LNCAP (cell line): Measurements from ENCODE around the gene ADAD2.

Experiments used
- TF ChIP-seq, protein P1 (sequence below): fragments of 450-650 bp; IDR thresholded peaks from 2 replicates; pipeline ENCODE4 v1.5.1; 2017; ENCODE audit warnings: mild to moderate bottlenecking

The ADAD2 gene

DNA sequence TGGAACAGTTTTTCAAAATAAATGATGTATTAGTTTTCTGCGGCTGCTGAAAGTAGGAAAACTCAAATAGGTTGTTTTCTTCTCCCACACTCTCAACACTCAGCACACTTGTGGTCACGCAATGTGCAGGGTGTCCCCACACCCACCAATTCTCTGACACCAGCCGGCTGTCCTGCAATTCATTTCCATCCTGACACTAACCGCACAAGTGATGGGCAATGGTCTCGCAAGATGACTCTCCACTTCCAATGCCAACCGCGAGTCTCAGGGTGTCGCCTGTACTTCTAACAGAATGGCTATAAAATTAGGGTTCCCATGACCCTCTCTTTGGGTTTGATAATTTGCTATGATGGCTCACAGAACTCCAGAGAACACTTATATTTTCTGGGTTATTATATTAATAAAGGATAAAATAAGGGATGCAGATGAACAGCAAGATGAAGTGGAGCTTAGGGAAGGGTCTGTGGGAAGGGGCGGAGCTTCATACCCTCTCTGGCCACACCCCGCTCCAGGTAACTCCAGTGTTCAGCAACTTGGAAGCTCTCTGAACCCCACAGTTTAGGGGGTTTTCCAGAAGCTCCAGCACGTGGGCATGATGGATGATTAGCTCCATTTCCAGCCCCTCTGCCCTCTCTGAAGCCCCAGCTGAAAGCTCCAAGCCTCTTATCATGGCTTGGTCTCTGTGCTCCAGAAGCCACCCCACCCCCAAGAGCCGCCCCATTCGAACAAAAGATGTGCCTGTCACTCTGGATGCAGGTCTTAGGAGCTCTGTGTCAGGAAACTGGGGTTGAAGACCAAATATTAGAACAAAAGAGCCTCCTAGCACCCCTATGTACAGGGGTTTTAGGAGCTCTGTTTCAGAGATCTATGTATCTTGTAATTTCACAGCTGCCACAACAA lies 23.9 kb upstream of the ADAD2 start:
- TF ChIP-seq, protein P1, sequence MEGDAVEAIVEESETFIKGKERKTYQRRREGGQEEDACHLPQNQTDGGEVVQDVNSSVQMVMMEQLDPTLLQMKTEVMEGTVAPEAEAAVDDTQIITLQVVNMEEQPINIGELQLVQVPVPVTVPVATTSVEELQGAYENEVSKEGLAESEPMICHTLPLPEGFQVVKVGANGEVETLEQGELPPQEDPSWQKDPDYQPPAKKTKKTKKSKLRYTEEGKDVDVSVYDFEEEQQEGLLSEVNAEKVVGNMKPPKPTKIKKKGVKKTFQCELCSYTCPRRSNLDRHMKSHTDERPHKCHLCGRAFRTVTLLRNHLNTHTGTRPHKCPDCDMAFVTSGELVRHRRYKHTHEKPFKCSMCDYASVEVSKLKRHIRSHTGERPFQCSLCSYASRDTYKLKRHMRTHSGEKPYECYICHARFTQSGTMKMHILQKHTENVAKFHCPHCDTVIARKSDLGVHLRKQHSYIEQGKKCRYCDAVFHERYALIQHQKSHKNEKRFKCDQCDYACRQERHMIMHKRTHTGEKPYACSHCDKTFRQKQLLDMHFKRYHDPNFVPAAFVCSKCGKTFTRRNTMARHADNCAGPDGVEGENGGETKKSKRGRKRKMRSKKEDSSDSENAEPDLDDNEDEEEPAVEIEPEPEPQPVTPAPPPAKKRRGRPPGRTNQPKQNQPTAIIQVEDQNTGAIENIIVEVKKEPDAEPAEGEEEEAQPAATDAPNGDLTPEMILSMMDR: no peak

DNA sequence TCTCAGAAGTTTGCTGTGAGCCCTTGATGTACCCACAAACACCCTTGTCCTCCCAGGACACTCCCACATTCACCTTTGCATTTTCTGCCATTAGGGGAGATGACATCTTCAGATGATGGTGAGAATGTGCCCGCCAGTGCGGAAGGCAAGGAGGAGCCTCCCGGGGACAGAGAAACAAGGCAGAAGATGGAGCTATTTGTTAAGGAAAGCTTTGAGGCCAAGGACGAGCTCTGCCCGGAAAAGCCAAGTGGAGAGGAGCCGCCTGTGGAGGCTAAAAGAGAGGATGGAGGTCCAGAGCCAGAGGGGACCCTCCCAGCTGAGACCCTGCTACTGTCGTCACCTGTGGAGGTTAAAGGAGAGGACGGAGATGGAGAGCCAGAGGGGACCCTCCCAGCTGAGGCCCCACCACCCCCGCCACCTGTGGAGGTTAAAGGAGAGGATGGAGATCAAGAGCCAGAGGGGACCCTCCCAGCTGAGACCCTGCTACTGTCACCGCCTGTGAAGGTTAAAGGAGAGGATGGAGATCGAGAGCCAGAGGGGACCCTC lies 21.1 kb upstream of the ADAD2 start:
- TF ChIP-seq, protein P1: no peak

DNA sequence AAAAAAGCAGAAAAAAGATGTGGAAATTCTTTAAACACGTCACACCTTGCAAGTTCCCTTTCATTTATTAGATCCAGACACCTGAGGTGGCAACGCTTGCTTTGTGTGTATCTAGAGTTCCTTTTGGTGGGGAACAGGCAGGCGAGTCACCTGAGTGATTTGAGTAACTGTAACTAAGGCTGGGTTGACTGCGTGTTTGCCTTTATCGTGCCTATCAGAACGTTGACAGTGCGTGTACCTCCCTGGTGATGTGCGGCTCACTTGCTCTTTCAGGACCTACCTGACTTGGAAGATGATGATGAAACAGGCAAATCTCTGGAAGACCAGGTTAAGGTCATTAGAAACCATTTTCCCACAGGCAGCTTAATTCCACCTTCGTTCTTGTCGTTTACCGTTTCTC lies 16.6 kb upstream of the ADAD2 start:
- TF ChIP-seq, protein P1: no peak

DNA sequence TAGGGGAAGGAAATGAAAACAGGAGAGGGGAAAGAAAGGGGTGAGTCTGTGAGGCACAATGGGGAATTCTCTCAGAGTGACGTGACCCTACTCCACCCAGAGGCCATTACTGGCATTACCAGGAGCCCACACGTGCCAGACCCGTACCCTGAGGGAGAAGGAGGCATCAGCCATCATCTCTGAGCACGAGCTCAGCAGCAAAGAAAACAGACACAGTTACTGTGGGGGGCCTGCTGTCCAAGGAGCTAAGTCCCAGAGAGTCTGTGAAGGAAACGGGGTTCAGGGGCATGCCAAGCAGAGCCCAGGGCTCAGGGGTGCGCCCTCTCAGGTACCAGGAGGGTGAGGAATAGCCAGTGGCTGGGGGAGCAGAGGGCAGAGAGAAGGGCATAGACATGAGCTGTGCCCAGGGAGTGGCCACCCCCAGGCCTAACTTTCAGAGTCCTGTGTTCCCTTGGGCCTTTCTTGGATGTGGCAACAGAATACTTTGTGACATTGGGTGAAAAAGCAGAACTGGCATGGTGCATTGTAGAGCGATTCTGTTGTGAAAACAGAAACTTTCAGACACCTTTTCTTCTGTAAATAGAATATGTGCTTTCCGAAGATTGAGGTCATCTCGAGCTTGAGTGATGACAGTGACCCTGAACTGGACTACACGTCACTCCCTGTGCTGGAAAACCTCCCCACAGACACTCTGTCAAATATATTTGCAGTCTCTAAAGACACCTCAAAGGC lies 15.4 kb upstream of the ADAD2 start:
- TF ChIP-seq, protein P1: peak; percentile 85

DNA sequence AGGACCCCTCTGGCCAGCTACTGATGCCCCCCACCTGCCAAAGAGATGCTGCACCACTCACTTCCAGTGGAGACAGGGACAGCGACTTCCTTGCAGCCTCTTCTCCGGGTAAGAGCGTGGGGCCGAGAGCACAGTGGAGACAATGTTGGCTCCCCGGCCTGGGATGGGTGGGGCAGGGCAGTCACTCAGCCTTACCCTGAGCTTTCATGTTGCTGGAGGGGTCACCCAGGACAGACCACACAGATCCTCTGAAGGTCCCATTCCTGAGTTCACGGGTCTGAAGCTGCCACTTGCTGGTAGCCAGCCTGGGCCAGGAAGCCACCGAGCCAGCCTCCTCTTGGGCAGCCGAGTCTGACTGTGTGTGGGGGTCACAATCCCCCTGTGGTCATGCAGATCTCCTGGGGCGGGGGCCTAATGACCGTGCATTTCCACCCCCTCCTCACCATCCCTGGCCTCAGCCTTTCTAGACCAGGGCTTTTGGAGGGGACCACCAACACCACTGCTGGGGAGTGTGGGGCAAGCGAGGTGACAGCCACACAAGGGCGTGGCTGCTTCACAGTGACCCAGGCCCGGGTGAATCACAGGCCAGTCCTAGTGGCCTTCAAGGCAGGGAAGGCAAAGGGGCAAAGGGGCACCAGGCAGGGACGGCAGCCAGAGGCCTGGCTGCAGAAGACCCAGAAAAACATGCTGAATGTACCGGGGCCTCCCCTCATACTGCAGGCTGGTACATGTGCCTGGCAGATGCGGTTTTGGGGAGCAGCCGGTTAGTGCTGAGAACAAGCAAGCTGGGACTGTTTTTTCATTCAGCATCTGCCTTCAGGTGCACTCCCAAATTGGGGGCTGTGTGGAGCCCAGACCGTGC lies 14.5 kb upstream of the ADAD2 start:
- TF ChIP-seq, protein P1: no peak

DNA sequence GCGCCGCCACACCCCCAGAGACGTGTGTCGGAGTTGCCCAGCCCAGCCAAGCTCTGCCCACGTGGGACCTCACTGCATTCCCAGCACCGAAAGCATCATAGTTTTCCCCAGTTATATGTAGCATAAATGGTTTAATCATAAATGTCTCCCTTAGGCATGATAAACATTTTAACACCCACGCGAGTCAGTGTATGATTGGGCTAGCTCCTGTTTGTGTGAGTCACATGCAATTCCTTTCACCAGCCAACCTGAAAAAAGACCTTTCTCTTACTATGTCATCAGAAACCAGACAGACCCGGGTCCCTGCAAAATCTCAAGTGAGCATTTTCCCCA lies 13.2 kb upstream of the ADAD2 start:
- TF ChIP-seq, protein P1: no peak

DNA sequence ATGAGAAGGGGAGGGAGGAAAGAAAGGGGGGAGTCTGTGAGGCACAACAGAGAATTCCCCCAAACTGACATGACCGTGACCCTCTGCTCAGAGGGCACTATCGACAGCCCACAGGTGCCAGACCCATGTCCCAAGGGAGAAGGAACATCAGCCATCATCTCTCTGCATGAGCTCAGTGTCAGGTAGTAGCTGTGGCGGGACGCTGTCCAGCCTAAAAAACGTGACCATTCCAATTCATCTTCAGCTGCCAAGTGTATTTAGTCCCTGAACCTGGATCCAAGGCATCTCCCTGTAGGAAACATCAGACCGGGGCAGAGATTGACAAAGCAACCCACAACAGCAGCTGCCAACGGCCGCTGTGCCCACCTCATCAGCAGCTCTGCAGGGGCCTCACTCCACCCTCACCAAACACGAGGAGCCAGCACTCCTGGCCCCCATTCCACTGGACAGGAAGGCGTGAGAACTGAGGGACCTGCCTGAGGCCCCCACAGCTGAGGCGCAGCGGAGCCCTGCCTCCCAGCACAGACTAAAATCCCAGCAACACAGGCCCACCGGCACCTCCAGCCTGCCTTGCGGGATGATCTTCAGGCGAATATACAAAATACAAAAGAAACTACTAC lies 12.7 kb upstream of the ADAD2 start:
- TF ChIP-seq, protein P1: no peak
